ENCODE data around the gene C4BPB.
A peak's percentile ranks its signal among the peaks of the same experiment; 100 is the strongest.

Gene C4BPB

GRCh38 chr1:207049054-207049453 lies 39.6 kb upstream of the C4BPB start:
- TF ChIP-seq CTCF (conservative IDR thresholded peaks at IDR 0.05): no peak
- H3K27ac ChIP-seq: peak overlapping the region; percentile 95

GRCh38 chr1:207049514-207049913 lies 39.1 kb upstream of the C4BPB start:
- peak overlapping the region; percentile 95 for H3K27ac ChIP-seq
- TF ChIP-seq CTCF (conservative IDR thresholded peaks at IDR 0.05): no peak

GRCh38 chr1:207049974-207050391 lies 38.7 kb upstream of the C4BPB start:
- H3K27ac ChIP-seq: peak overlapping the region; percentile 95
- TF ChIP-seq CTCF (conservative IDR thresholded peaks at IDR 0.05): peak; percentile 84

GRCh38 chr1:207050480-207051190 lies 38.0 kb upstream of the C4BPB start:
- TF ChIP-seq CTCF (conservative IDR thresholded peaks at IDR 0.05): no peak
- H3K27ac ChIP-seq: peak overlapping the region; percentile 95

GRCh38 chr1:207051191-207051943 lies 37.3 kb upstream of the C4BPB start, which contains the start of gene YOD1:
TSS of gene YOD1 (minus strand) at chr1:207051208. CDS start at chr1:207051030, 178 bp downstream.
- TF ChIP-seq CTCF (conservative IDR thresholded peaks at IDR 0.05): no peak

GRCh38 chr1:207052911-207053769 lies 35.5 kb upstream of the C4BPB start, which contains the start of gene PFKFB2:
TSS of gene PFKFB2 (plus strand) at chr1:207053275. CDS start at chr1:207054718, 1,443 bp downstream.
- peak within 1 kb of the TSS; percentile 95 for H3K27ac ChIP-seq
- TF ChIP-seq CTCF (conservative IDR thresholded peaks at IDR 0.05): peak; percentile 32

More at GRCh38 chr1:207051191-207051943, 37.3 kb upstream of the C4BPB start, which contains the start of gene YOD1:
- peak within 1 kb of the TSS; percentile 95 for H3K27ac ChIP-seq

Measured in VCaP (cell line).